LoVo (cell line): ENCODE measurements around the gene TNFRSF1B.
"Not testable (repeated sequence)": the region's sequence is repeated elsewhere in the genome, so short reads cannot be mapped to it uniquely, and the experiment has no call there.

Experiments
- DNase-seq: peaks from one replicate; pipeline ENCODE4 v3.0.0-alpha.2; 2016; ENCODE audit warnings: low spot score

TNFRSF1B gene

DNA sequence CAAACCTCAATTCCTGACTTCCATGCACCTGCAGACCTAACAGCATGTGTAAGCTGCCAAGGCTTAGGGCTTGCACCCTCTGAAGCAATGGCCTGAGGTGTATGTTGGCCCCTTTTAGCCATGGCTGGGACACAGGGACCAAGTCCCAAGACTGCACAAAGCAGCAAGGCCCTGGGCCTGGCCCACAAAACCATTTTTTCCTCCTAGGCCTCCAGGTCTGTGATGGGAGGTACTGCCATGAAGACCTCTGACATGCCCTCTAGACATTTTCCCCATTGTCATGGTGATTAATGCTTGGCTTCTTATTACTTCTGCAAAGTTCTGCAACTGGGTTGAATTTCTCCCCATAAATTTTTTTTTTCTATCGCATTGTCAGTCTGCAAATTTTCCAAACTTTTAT lies 55.9 kb downstream of the TNFRSF1B start:
- DNase-seq: not testable (repeated sequence)

DNA sequence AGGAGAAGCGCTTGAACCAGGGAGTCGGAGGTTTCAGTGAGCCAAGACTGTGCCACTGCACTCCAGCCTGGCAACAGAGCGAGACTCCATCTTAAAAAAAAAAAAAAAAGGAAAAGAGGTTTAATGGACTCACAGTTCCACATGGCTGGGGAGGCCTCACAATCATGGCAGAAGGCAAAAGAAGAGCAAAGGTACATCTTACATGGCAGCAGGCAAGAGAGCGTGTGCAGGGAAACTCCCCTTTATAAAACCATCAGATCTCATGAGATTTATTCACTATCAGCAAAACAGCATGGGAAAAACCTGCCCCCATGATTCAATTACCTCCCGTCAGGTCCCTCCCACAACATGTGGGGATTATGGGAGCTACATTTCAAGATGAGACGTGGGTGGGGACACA lies 57.3 kb downstream of the TNFRSF1B start:
- DNase-seq: not testable (repeated sequence)

DNA sequence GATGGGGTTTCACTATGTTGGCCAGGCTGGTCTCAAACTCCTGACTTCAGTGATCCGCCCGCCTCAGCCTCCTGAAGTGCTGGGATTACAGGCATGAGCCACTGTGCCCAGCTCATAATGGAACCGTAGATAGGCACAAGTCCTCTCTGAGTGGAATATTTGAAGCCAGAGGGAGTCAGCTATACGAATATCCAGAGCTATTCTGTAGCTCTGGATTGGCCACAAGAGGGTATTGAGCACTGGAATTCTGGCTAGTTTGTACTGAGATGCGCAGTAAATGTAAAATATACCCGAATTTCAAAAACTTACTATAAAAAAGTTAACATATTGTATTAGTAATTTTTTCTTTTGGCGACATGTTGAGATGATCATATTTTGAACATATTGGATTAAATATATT lies 62.2 kb downstream of the TNFRSF1B start:
- no peak for DNase-seq

DNA sequence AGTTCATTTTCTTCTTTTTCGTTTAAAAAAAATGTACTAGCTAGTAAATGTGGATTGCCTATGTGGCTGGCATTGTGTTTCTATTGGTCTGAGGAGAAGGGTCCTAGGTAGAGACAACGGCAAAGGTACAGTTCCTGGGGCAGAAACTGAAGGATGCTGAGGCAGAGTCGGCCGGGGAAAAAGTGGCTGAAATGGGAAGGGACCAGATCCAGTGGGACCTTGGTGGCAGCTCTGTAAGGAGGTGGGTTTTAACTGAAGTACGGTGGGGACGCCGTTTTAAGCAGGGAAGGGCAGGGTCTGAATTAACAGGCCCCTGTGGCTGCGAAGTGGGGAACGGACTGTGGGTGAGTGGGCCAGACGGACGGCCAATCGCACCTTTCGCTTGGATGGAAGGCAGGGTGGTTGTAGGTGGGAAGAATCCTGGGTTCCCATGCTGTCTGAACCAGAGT lies 62.6 kb downstream of the TNFRSF1B start:
- no peak for DNase-seq

DNA sequence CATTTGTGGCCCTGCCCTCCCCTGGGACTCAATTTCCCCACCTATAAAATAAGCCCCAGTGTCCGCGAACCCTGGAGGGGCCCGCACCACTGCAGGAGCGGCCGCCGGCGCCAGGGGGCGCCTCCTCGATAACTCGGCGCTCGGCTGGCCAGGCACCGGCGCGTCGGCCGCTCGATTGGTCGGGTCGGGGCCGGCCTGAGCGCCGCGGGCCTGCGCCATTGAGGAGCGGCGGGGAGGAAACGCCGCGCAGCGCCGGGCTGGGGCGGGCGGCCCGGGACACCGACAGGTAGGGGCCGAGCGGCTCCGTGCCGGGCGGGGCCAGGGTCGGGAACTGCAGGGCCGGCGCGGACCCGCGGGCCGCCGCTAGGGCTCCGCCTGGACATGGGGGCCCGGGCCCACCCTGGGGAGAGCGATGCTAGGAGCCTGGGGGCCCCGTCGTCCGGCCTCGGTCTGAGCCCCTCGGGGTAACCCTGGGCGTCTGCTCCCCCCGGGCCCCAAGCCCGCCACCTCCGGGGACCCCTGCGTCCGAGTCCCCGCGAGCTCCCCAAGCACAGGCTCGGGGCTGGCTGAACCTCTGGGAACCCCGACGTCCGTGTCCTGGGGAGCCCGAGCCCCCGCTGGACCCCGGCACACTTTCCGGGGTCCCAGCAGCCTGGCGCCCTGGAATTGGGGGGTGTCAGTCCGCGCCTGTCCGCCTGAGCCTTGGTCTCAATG lies 63.2 kb downstream of the TNFRSF1B start, which contains the start of gene VPS13D:
TSS of gene VPS13D (plus strand) at position 196 of the 714 bp plus-strand sequence. CDS start 4,237 bp downstream, outside the sequence.
- DNase-seq: peak; percentile 81

DNA sequence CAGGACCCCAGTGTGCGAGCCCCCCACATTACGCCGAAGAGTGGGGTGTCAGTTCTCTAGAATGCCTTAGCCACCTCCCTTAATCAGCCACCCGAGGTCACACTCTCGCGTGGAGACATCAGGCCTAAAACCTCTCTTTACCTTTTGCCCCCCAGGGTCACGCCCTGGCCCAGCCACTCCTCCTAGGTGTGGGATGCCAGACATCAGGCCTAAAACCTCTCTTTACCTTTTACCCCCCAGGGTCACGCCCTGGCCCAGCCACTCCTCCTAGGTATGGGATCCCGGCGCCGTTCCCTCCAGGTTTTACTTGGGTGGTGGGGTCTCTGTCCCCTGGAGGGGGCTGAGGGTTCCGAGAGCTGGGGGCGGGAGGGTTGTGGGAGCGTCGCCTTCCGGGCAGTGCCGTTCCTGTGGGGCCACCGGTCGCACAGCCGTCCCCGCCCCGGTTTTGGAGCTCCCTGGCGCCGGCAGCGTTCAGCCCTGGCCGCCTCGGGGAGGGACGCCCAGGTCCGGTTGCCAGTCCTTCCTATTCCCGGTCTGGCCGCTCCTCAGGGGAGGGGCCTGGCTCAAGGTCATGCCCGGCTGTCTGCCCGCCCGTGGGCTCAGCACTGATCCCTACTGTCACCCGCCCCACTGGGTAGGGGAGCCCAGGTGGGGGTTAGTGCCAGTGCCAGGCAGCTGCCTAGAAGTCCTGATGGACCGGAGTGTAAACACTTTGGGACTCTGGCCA lies 63.9 kb downstream of the TNFRSF1B start:
- DNase-seq: no peak

DNA sequence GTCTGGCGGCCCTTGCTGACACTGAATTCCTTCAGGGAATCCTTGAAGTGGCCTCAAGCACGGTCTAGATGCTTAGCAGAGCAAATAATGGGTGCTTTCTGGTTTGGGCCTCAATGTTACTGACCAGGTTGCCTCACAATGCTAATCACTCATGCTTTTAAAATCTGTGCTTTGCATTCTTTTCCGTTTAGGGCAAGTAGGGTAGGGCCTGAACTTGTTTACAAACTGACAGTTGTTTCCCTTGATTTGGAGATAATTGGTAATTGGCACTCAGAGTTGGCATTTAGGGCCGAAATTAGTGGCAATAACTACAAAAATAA lies 64.4 kb downstream of the TNFRSF1B start:
- DNase-seq: no peak

DNA sequence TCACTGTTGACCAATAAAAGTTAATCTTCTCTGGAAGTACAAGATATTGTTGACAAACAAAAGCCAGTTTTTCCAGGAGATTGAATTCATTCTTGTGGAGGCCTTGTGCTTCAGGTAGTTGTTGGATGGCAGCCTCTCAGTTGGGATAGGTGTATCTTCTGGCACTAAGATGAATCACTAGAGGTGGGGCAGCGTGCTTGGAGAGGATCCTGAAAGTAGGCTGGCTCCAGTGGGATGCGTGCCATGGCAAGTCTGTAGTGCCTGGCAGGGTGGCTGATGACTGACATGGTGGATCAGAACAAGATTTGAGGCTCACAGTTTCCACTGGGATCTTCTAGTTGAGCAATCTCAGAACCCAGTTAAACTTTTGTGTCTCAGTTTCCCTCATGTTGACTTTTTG lies 65.4 kb downstream of the TNFRSF1B start:
- peak; percentile 67 for DNase-seq

DNA sequence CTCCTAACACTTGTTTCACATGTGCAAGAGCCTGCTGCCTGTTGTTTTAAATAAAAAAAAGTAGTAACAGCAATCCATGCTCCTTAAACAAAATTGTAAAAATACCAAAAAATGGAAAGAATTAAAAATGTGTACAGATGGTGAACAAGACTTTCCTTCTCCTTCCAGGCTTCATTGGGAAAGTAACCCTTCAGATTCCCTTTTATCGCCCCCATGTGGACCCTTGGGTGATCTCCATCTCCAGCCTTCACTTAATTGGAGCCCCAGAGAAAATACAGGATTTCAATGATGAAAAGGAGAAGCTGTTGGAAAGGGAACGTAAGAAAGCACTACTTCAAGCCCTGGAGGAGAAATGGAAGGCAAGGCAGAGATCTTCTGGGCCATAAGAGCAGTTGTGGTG lies 77.3 kb downstream of the TNFRSF1B start:
- no peak for DNase-seq

DNA sequence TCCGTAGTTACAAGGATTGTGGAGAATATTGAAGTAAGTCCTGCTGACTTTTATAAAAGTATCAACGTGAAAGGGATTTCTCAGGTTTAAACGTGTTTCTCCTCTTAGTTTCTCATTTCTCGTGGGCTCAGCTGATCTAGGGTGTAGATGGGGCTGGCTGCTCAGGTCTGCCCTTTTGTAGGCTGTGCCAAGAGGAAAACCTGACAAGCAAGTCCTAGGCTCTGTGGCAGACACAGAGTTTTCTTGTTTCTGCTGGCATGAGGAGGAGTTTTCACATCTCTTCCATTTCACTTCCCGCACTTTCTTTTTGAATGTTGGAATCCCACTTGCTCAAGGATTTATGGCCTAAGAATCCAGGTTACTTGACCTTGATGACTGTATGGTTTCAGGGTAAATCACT lies 77.8 kb downstream of the TNFRSF1B start:
- DNase-seq: no peak

DNA sequence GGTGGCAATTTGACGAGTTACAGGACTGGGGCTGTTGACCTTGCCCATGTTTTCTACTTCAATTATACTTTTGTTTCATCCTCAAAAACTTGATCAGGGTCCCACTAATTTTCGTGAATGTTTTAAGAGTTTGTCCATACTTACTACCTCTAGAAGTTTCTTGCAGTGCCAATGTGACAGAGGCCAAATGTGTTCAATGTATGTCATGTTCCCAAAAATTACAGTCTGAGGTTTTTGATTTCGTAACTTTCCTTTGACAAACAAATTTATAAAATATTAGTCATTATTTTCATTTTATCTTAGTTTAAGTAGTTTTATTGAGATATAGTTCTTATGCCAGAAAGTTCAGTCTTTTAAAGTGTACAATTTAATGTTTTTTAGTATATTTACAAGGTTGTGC lies 78.3 kb downstream of the TNFRSF1B start:
- no peak for DNase-seq

DNA sequence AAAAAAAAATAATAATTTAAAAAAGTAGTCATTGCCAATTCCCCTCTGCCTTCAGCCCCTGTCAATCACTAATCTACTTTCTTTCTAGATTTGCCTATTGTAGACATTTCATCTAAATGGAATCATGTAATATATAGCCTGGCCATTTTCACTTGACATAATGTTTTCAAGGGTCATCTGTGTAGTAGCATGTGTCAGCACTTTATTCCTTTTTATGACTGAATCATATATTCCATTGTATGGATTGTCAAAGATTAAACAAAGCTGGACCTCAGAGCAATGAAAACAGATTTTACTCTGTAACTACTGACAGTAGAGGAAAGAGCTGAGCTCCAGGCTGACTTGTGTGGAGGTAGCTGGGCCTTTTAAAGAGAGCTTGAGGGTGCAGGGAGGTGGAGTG lies 78.9 kb downstream of the TNFRSF1B start:
- no peak for DNase-seq

DNA sequence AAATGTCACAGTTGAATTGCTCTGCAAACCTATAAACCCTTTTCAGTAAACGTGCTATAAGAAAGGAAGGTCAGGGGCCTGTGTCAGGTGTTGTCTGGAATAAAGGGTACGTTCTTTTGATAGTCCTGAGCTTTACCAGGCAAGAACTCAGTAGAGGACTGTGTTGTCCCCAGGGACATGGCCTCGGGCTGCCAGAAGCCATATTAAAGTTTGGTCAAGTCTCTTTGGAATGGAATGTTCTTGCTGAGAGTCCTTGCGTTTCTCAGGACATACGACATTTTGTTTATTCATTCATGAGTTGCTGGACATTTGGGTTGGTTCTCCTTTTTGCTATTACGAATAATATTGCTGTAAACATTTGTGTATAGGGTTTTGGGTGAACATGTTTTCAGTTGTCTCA lies 79.8 kb downstream of the TNFRSF1B start:
- DNase-seq: no peak

DNA sequence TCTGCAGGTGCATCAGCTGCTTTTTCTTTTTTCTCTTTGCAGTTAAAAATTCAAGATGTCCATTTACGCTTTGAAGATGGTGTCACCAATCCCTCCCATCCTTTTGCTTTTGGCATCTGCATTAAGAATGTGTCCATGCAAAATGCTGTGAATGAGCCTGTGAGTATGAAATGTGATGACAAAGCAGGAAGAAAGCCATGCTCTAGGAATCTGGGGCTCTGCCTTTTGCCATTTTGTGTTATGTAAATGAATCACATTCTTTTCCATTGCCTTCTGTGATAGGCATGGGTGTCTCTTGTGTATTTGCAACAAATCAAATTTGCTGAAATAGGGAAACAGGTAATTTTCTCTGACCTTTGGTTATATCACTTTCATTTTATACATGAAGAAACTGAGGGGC lies 82.4 kb downstream of the TNFRSF1B start:
- no peak for DNase-seq

DNA sequence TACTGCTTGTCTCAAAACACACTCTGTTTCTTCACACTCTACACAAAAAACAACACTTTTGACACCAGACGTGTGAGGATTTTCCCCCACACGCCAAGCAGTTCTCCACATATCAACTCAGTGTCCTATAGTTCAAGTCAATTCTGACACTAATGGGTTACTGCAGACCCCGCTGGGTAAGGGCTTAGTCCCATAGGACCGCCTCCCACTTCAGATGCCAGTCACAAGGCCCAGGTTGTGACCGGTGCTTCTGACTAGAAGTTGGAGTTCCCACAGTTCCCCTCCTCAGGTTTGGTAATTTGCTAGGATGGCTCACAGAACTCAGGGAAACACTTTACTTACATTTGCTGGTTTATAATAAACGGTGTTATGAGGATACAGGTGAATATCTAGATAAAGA lies 83.0 kb downstream of the TNFRSF1B start:
- DNase-seq: no peak

DNA sequence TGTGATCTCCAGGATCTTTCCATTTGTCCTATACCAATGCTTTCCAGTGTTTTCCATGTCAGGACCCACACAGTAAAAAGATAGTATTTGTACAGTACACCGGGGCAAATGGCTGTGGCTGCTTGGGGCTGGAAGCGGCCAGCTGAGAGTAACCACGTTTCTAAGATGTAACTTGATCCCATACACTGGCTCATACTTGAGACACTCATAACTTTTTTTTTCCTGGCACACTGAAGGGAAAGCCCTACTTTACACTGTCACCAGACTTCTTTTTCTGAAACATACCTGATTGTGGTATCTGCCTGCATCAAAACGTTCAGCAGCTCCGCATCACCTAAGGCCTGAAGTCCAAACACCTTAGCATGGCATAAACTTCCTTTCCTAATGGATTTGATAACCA lies 84.7 kb downstream of the TNFRSF1B start:
- DNase-seq: no peak

DNA sequence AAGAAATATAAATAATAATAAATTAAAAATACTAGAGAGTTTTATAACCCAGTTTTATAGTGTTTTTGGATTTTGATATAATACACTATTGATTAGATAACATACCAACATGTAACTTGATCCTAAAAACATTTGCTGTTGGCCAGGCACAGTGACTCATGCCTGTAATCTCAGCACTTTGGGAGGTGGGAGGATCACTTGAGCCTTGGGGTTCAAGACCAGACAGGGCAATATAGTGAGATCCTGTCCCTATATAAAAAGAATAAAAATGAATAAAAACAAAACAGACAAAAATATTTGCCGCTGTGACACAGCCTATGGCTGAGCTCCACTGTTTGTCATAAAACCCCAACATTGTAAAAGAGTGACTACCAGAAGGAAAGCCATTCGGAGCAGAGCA lies 89.1 kb downstream of the TNFRSF1B start:
- no peak for DNase-seq

DNA sequence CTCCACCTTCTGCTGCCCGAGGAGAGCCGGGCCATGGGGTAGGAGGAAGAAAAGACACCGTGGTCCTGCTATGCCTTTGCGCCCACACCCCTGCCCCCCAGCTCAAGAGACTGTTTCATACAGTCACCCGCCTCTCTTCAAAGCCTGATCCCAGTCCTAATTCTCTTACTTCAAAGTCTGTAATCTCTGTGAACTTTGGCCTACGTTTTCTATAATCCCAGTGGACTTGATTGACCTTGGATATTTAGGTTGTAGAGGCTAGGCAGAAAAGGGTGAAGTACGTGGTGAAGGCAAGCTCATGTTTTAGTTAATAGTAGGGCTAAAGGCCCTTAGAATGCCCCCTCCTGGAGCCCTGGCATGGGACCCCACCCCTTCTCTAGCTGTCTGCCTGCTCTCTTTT lies 91.5 kb downstream of the TNFRSF1B start:
- no peak for DNase-seq
